ENCODE measurements around the gene PTPRJ. TPM values are rescaled to one million over a fixed set of nuclear protein-coding genes. Genes with fewer than 3 reads are reported as not detected.

Gene PTPRJ
- total and polyA plus RNA-seq, 9 of the 15 experiments (the other 6 are each of a cell fraction or from before 2014, with no cell fraction given) = 0.56 to 10.7 (median 4.8) TPM

GRCh38 chr11:47995360-47995769, 15.0 kb downstream of the PTPRJ start:
- ChIA-PET POLR2A (interaction anchor here (0.7 to 3.7 kb wide), 2 partner anchors 11 to 71 kb away, joined by 3 to 21 read pairs; no protein-coding TSS in a partner anchor), CTCF (ENCODE audit: low intra/inter-chr PET ratio) (no interaction called here)
- peak; percentile 11 for FAIRE-seq
- Histone ChIP-seq H3K27ac (ENCODE audit: extremely low read depth, low read depth, low read length) (no peak overlapping the region), H3K36me3 (ENCODE audit: control insufficient read depth, insufficient read depth, low read length) (no peaks in the 10 kb centered on the region), H4K20me1 (replicated peaks; ENCODE audit: control insufficient read depth, insufficient read depth, low read length) (peaks cover 9% of the 10 kb centered on the region), H3K9me1 (ENCODE audit: control insufficient read depth, insufficient read depth, low read length) (no peaks in the 10 kb centered on the region), H3K4me3 (no peak overlapping the region), H3K27me3 (ENCODE audit: control insufficient read depth in 2 of 2, insufficient read depth in 2 of 2, low read length in 2 of 2) (no peaks in the 10 kb centered on the region), H3K9ac (ENCODE audit: insufficient read depth in 1 of 2, low read depth in 2 of 2, low read length in 2 of 2) (no peak overlapping the region), H3K4me2 (ENCODE audit: insufficient read depth, low read length) (no peak overlapping the region), H3K9me3 (replicated peaks; ENCODE audit: control insufficient read depth, insufficient read depth, low read depth, low read length) (no peaks in the 10 kb centered on the region), H3K4me1 (replicated peaks in 1 of 2; ENCODE audit: control insufficient read depth in 2 of 2, insufficient read depth in 2 of 2, low read length in 2 of 2) (peaks cover 31 to 34% of the 10 kb centered on the region in 2 experiments), H2AFZ (ENCODE audit: low read depth, low read length) (no peak overlapping the region), H3K79me2 (ENCODE audit: control insufficient read depth, insufficient read depth, low read length) (peaks cover 10% of the 10 kb centered on the region; the same call in 2 of the 3 replicates)
- ATAC-seq = no peak
- intact Hi-C loops (cut with micrococcal nuclease) (no loop called here), in situ Hi-C loops (cut with MboI) (no loop called here)
- TF ChIP-seq ZNF212 (CRISPR knock-in tag; IDR thresholded peaks at IDR 0.05) = no peak
- TF ChIP-seq PRDM10 (IDR thresholded peaks at IDR 0.05; ENCODE audit: partially characterized antibody) = peak; percentile 49
- DNase-seq (ENCODE audit: extremely low read depth in 1 of 4, low spot score in 3 of 4) = no peak
- 56% methylated on average over 4 of the region's 4 CpGs for WGBS (ENCODE audit: insufficient coverage, low coverage, missing lambda C conversion rate)
- no TSS peak for BruUV-seq (replicated peaks)

All from K562 (cell line).